Breast epithelium (tissue), 4 donors: ENCODE results near the gene PSORS1C1. TPM values are rescaled to one million over a fixed set of nuclear protein-coding genes. Genes with fewer than 3 reads are reported as not detected.

Experiments used
- DNase-seq, 2 donors: peaks; one replicate each; pipeline ENCODE4 v3.0.0-alpha.2; 2019; ENCODE audit warnings: low spot score in 2 of 2
- H3K27ac ChIP-seq, 2 donors: fragments of 200-600 bp; sonication (generic) in 1 of 2; one replicate each; pipeline ENCODE4 v1.5.1; 2016 to 2019; ENCODE audit warnings: mild to moderate bottlenecking in 1 of 2
- H3K27me3 ChIP-seq, 2 donors: fragments of 200-600 bp; sonication (generic) in 1 of 2; one replicate each; pipeline versions ENCODE4 v1.5.1 to v1.6.0; 2017 to 2019; ENCODE audit warnings: control low read depth in 1 of 2, mild to moderate bottlenecking in 1 of 2
- H3K36me3 ChIP-seq: fragments of 200-600 bp; one replicate; pipeline ENCODE4 v1.5.1; 2019
- H3K4me1 ChIP-seq, 2 donors: fragments of 200-600 bp; sonication (generic); one replicate each; pipeline ENCODE4 v1.5.1; 2016 to 2019; ENCODE audit warnings: control low read depth in 1 of 2
- H3K4me3 ChIP-seq, 3 donors: fragments of 200-600 bp; sonication (generic); 1 replicate in 2 of 3; 2 replicates in 1 of 3; pipeline ENCODE4 v1.5.1; 2016 to 2019; ENCODE audit warnings: mild to moderate bottlenecking in 3 of 3, moderate library complexity in 2 of 3
- H3K9me3 ChIP-seq, 2 donors: fragments of 200-600 bp; sonication (generic) in 1 of 2; one replicate each; pipeline ENCODE4 v1.5.1; 2016 to 2019; ENCODE audit warnings: control low read depth in 1 of 2
- POLR2A ChIP-seq: fragments of 450-650 bp; IDR thresholded peaks from one replicate; pipeline ENCODE4 v1.6.1; 2016; ENCODE audit warnings: antibody characterized with exemption, mild to moderate bottlenecking, moderate library complexity
- POLR2AphosphoS5 ChIP-seq, 3 donors: sonication (generic); formaldehyde crosslinking; IDR thresholded peaks; one replicate each; pipeline ENCODE4 v1.6.1; 2017; ENCODE audit warnings: antibody characterized with exemption in 3 of 3
- intact Hi-C: fragments of 100-400 bp; cut with DNase I; formaldehyde crosslinking; loops from one replicate; pipeline ENCODE4 v1.15.1; 2023; ENCODE audit warnings: low total_unique reads
- total RNA-seq, 3 donors: library from RNA; depleted of rRNA; stranded (reverse); fragments of >200 nt; gene quantifications; one replicate each; pipeline ENCODE4 v1.1.0, GENCODE V29; 2016
- TF ChIP-seq, protein P1 (sequence below), 3 donors: fragments of 450-650 bp; IDR thresholded peaks; one replicate each; pipeline ENCODE4 v1.5.1; 2016 to 2017; ENCODE audit warnings: antibody characterized with exemption in 3 of 3, mild to moderate bottlenecking in 3 of 3, moderate library complexity in 3 of 3

Gene PSORS1C1
- total RNA-seq, 3 donors from 2014 or later, result 0.48 to 2.0 (median 1.9) TPM

DNA sequence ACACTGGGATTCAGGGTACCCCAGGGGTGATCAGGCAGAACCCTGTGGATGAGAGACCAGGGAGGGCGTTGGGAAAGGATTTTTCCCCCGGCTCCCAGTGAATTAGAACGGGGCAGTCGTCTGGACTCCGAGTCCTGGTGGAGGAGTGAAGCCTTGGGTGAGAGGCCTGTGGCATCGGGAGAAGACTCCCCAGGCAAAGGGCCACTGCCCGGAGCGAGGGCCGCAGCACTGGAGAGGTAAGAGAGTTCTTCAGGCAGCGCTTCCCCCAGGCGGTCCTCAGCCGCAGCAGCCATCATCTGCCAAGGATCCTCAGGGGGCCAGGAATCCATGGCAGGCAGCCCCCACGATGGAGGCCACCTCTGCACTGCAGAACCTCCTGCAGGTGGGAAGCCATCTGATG is 2.9 kb upstream of the PSORS1C1 start:
- no peaks in the 10 kb centered on the region for H3K9me3 ChIP-seq
- H3K4me1 ChIP-seq, result peaks cover 7 to 15% of the 10 kb centered on the region in 2 donors
- intact Hi-C loops, result no loop called here
- DNase-seq, result no peak
- TF ChIP-seq POLR2AphosphoS5 (IDR thresholded peaks at IDR 0.05), result no peak
- TF ChIP-seq, protein P1, sequence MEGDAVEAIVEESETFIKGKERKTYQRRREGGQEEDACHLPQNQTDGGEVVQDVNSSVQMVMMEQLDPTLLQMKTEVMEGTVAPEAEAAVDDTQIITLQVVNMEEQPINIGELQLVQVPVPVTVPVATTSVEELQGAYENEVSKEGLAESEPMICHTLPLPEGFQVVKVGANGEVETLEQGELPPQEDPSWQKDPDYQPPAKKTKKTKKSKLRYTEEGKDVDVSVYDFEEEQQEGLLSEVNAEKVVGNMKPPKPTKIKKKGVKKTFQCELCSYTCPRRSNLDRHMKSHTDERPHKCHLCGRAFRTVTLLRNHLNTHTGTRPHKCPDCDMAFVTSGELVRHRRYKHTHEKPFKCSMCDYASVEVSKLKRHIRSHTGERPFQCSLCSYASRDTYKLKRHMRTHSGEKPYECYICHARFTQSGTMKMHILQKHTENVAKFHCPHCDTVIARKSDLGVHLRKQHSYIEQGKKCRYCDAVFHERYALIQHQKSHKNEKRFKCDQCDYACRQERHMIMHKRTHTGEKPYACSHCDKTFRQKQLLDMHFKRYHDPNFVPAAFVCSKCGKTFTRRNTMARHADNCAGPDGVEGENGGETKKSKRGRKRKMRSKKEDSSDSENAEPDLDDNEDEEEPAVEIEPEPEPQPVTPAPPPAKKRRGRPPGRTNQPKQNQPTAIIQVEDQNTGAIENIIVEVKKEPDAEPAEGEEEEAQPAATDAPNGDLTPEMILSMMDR (IDR thresholded peaks at IDR 0.05), result no peak
- H3K4me3 ChIP-seq, result no peak overlapping the region
- no peak overlapping the region for H3K27ac ChIP-seq
- H3K27me3 ChIP-seq, result no peaks in the 10 kb centered on the region
- no peaks in the 10 kb centered on the region for H3K36me3 ChIP-seq

GRCh38 chr6:31112478-31112877 is 2.1 kb upstream of the PSORS1C1 start, which contains the start of gene C6orf15:
Gene C6orf15, minus strand, starts transcription at chr6:31112575. Its CDS starts 20 bp downstream, at chr6:31112555.
- Histone ChIP-seq H3K4me3 (no peak within 1 kb of the TSS), H3K9me3 (no peaks in the 10 kb centered on the region), H3K27me3 (no peaks in the 10 kb centered on the region), H3K27ac (peak within 1 kb of the TSS; percentile 91 to 96), H3K4me1 (peaks cover 7 to 15% of the 10 kb centered on the region in 2 donors), H3K36me3 (no peaks in the 10 kb centered on the region)
- no peak for DNase-seq
- TF ChIP-seq, protein P1 (IDR thresholded peaks at IDR 0.05), result no peak
- TF ChIP-seq POLR2A (no peak), POLR2AphosphoS5 (IDR thresholded peaks at IDR 0.05) (no peak)
- intact Hi-C loops, result no loop called here

DNA sequence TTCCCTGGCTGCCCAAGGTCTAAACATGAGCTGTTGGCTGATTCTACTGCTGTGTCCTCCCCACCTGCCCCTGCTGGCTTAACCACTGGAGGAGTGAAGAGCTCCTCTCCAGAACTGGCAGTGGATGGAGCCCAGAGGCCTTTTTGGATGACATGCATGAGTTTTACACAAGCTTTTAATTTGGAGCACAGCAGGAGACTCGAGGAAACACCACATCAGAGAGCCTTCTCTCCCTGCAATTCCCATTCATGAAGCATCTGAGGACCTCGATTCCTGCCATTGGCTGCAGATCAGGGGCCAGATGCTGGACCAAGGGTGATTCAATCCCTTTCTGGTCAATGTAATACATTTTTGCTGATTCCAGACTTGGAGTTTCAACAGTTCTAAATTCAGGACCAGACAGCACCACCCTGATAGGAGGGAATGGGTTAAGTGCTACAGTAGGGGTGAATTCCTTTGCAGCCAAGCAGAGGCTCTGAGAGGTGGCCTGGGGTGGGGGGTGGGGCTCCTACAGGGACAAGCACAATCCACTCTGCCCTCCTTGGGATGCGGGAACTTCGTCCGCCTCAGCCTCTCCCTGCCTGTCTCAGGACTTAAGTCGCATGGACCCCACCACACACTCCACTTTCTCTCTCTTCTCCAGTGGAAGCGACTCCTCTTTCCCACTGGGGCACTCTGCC is 599 bp upstream of the PSORS1C1 start:
- Histone ChIP-seq H3K36me3 (no peaks in the 10 kb centered on the region), H3K9me3 (no peaks in the 10 kb centered on the region), H3K27ac (peak overlapping the region; percentile 91 to 96), H3K27me3 (no peaks in the 10 kb centered on the region), H3K4me1 (peaks cover 7 to 15% of the 10 kb centered on the region in 2 donors), H3K4me3 (peak overlapping the region in 1 of 3 donors; percentile 61)
- TF ChIP-seq POLR2AphosphoS5 (IDR thresholded peaks at IDR 0.05), result no peak
- no peak for TF ChIP-seq POLR2A
- TF ChIP-seq, protein P1 (IDR thresholded peaks at IDR 0.05), result no peak
- intact Hi-C loops, result no loop called here
- DNase-seq, result peak in 1 of 2 donors; percentile 58

GRCh38 chr6:31114970-31115849 is 610 bp downstream of the PSORS1C1 start:
- TF ChIP-seq POLR2AphosphoS5 (IDR thresholded peaks at IDR 0.05) (peak in 1 of 3 donors; percentile 5), POLR2A (no peak)
- TF ChIP-seq, protein P1 (IDR thresholded peaks at IDR 0.05), result peak in 1 of 3 donors; percentile 27
- Histone ChIP-seq H3K4me1 (peaks cover 9 to 15% of the 10 kb centered on the region in 2 donors), H3K36me3 (no peaks in the 10 kb centered on the region), H3K27me3 (no peaks in the 10 kb centered on the region), H3K9me3 (no peaks in the 10 kb centered on the region), H3K4me3 (peak overlapping the region; percentile 10 to 61 (median 27)), H3K27ac (peak overlapping the region; percentile 91 to 96)
- intact Hi-C loops, result no loop called here
- no peak for DNase-seq
